GM13976 (cell line): ENCODE results near the gene COX10.

Experiments
- DNase-seq: peaks from one replicate; pipeline ENCODE4 v3.0.0; 2012; ENCODE audit warnings: low spot score
- in situ Hi-C: fragments of 300-500 bp; cut with MboI; formaldehyde crosslinking; loops from one replicate; pipeline ENCODE4 v1.12.0; 2022; ENCODE audit warnings: low sequenced_read_pairs, mixed read lengths, inconsistent platforms; ENCODE audit not compliant: unreplicated experiment
- TF ChIP-seq, protein P1 (sequence below): IDR thresholded peaks from 2 replicates; pipeline ENCODE4 v1.5.1; 2012; ENCODE audit warnings: borderline replicate concordance, mild to moderate bottlenecking; ENCODE audit not compliant: insufficient read depth; ENCODE audit errors: extremely low read depth, missing control alignments, control extremely low read depth

Gene COX10

DNA sequence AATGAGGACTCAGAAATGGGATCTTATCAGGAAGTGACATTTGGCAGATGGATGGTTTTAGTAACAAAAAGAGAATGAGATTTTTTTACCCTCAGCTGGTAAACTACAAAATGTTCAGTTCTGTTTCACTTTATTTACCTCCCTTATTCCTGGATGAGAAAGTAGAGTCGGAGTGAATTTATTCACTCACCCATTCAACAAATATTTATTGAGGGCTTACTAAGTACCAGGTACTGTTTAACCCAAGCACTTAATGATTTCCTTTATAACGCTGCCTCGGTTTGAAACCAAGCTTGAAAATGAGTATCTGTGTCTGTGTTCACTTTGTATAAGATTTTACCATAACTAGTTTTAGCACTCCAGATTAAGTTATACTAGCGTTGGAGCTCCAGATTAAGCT lies 129.3 kb downstream of the COX10 start:
- no peak for DNase-seq
- TF ChIP-seq, protein P1, sequence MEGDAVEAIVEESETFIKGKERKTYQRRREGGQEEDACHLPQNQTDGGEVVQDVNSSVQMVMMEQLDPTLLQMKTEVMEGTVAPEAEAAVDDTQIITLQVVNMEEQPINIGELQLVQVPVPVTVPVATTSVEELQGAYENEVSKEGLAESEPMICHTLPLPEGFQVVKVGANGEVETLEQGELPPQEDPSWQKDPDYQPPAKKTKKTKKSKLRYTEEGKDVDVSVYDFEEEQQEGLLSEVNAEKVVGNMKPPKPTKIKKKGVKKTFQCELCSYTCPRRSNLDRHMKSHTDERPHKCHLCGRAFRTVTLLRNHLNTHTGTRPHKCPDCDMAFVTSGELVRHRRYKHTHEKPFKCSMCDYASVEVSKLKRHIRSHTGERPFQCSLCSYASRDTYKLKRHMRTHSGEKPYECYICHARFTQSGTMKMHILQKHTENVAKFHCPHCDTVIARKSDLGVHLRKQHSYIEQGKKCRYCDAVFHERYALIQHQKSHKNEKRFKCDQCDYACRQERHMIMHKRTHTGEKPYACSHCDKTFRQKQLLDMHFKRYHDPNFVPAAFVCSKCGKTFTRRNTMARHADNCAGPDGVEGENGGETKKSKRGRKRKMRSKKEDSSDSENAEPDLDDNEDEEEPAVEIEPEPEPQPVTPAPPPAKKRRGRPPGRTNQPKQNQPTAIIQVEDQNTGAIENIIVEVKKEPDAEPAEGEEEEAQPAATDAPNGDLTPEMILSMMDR = no peak
- in situ Hi-C loops = no loop called here

DNA sequence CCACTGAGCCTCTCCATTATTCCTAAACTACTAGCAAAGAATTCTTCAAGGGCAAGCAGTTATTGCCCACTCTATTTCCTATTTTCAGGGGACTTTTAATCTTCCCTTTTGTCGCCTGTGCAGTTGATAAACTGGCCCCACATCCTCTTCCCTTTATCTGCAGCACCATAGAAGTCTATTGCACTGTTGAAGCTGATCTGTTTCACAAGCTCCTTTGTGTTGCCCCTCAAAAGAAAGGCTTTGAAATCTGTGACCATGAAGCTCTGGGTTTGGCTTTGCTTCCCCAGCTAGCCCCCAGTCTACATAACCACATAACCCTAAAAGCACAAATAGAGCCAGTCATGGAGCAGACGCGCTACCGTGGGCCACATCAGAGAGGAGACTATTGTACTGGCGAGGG lies 130.3 kb downstream of the COX10 start:
- no peak for DNase-seq
- in situ Hi-C loops = no loop called here
- TF ChIP-seq, protein P1 = no peak

DNA sequence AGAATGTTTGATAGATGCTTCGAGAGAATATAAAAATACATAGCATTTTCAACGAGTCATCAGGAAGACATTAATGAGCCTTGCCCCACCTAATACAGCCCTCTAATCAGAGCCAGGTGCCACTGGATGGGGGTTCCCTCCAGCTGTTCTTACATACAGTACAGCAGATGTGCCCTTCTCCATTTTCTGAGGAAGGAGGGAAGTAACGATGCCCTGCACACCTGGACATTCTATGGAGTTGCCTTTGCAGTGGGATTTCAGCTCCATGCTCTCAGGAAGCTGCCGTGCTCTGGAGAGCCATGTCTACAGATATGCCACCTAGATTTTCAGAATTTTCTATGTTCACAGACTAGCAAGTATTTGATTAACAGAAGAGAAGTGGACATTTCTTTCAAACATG lies 131.1 kb downstream of the COX10 start:
- no peak for DNase-seq
- TF ChIP-seq, protein P1 = no peak
- in situ Hi-C loops = no loop called here

DNA sequence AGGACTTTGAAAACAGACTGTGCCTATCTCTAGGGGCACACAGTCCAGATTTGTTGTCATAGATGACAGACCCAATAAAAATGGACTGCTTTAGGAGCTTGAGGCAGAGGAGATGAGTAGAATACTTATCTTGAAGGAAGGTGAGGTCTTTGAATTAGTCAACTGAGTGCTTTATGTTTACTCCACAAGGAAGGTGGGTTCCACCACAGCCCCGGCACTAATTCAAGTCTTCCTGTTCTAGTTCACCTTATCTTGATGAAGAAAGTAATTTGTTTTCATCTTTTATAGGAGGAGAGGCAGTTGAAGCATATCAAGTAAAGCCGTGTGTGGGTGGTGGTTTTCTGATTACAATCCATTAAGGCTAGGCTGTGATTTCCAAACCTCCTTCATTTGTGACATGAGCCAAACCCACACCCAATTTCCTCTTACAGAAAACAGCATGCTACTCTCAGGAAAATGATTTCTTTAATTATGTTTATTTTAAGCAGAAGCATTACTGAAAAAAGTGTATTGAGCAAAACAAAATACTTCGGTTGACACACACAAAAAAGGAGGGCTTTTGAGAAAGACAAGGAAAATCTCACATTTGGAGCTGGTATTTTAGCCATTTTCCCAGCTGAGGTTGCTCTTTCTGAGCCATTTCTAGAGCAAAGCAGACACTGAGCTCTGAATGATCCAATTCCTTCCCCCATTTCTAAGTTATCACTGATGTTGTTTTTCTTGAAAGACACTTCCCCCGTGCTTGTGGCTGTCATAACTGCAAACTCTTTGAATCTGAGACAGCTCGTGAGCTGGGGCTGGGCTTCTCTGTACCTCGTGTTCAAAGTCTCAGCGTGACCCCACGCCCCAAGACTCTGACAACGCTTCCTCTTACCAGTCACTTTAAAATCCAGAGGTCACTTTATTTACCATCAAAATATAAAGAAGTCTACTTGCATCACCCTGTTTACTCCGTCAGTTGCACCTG lies 132.0 kb downstream of the COX10 start:
- TF ChIP-seq, protein P1 = no peak
- in situ Hi-C loops = no loop called here

DNA sequence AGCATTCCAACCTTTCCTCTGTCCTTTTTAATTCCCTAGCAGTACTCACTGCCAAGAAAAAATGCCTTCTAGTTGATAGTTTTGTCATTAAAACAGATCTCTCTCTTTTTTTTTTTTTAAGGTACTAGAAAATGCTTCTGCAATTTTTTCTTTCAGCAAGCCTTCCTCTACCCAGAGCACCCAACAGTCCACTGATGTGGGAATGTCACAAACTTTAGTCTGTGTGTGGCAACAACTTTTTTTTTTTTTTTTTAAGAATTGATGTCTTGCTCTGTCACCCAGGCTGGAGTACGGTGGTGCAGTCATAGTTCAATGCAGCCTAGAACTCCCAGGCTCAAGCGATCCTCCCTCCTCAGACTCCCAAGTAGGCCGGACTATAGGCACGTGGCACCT lies 132.7 kb downstream of the COX10 start:
- no peak for DNase-seq
- TF ChIP-seq, protein P1 = no peak
- in situ Hi-C loops = no loop called here

More for the DNA sequence above, 132.0 kb downstream of the COX10 start:
- no peak for DNase-seq

DNA sequence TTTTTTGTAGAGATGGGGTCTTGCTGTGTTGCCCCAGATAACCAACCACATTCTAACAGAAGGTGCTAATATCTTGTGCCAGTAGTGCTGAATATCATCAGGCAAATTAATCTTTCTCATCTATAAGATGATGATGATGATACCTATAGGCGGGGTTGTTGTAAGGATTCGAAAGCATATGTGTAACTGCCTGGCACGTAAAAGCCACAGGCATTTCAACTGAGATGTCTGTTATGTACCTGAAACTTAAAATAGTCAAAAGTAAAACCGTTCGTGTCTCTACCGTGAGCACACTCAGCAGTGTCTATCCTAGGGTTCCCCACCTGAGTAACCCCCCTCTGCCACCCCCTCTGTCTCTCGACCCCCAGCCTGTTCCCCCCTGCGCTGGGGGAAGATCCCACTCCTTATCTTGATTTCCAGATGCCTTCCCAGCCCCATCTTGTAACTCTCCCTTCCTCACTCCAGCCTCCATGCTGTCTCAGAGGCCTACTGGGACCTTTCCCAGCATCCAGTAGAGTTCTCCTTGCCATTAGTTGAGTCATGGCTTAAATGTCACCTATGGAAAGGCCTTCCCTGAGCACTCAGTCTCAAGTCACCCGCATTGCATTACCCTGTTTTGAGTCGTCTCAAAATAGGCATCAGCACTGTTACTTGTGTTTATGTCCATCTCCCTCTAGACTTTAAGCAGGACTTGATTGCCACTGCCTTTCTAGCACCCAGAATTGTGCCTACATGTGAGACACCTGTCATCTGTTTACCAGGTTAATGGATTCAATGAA lies 133.3 kb downstream of the COX10 start:
- TF ChIP-seq, protein P1 = no peak
- in situ Hi-C loops = no loop called here
- DNase-seq = no peak
